IMR-90 (cell line): ENCODE results near the gene NPB. TPM values are rescaled to one million over a fixed set of nuclear protein-coding genes. Genes with fewer than 3 reads are reported as not detected.

Experiments
- ATAC-seq: fragments of 200-7000 bp; cut with Tn5 transposase; 2 replicates; pipeline ENCODE4 v1.9.1; 2020; ENCODE audit warnings: low read depth, mild to moderate bottlenecking, moderate library complexity
- BruUV-seq: library from RNA; stranded (reverse); fragments of 400-500 nt; replicated peaks from 2 replicates; lab custom pipeline; 2021; lab: Mats Ljungman, UMichigan
- CTCF ChIA-PET: fragments of 300-600 bp; formaldehyde crosslinking; extraction: SDS; loops from one replicate; lab custom pipeline; 2021; ENCODE audit warnings: antibody characterized with exemption; lab: Yijun Ruan, JAX
- POLR2A ChIA-PET: fragments of 300-600 bp; sonication (Branson Sonifier 250); formaldehyde crosslinking; loops from one replicate; lab custom pipeline; 2022; ENCODE audit warnings: antibody characterized with exemption; ENCODE audit not compliant: unreplicated experiment; lab: Charles Lee
- DNase-seq: peaks from one replicate; pipeline ENCODE4 v3.0.0; 2013
- H2AFZ ChIP-seq: replicated peaks from 2 replicates; pipeline ENCODE3; 2013; ENCODE audit warnings: low read length, mild to moderate bottlenecking; ENCODE audit not compliant: poor library complexity
- H2AK5ac ChIP-seq: 2 replicates; pipeline ENCODE4 v1.6.1; 2013; ENCODE audit warnings: low read depth, low read length, inconsistent platforms
- H2AK9ac ChIP-seq: replicated peaks from 2 replicates; pipeline ENCODE3; 2013; ENCODE audit warnings: mild to moderate bottlenecking, low read depth, low read length, moderate library complexity; ENCODE audit not compliant: poor library complexity
- H2BK120ac ChIP-seq: 2 replicates; pipeline ENCODE4 v1.6.1; 2013; ENCODE audit warnings: low read depth, low read length, inconsistent platforms
- H2BK15ac ChIP-seq: 3 replicates; pipeline ENCODE4 v1.6.1; 2013; ENCODE audit warnings: low read depth, low read length, inconsistent platforms
- H2BK20ac ChIP-seq: 2 replicates; pipeline ENCODE4 v1.6.1; 2013; ENCODE audit warnings: low read depth, mild to moderate bottlenecking, inconsistent platforms, low read length, moderate library complexity
- H2BK5ac ChIP-seq: 2 replicates; pipeline ENCODE4 v1.6.1; 2013; ENCODE audit warnings: mild to moderate bottlenecking, low read depth, low read length, inconsistent platforms; ENCODE audit not compliant: poor library complexity, severe bottlenecking
- H3K14ac ChIP-seq: replicated peaks from 2 replicates; pipeline ENCODE4 v1.6.1; 2013; ENCODE audit warnings: low read depth, low read length, inconsistent platforms
- H3K18ac ChIP-seq: 2 replicates; pipeline ENCODE4 v1.6.1; 2013; ENCODE audit warnings: low read depth, low read length, control low read depth
- H3K23ac ChIP-seq: 2 replicates; pipeline ENCODE4 v1.6.1; 2013; ENCODE audit warnings: low read depth, low read length, inconsistent platforms
- H3K27ac ChIP-seq: 2 replicates; pipeline ENCODE4 v1.5.1; 2013; ENCODE audit warnings: mild to moderate bottlenecking, control low read depth, low read length; ENCODE audit not compliant: insufficient read depth
- H3K27me3 ChIP-seq: 2 replicates; pipeline ENCODE4 v1.6.1; 2013; ENCODE audit warnings: low read length; ENCODE audit not compliant: control insufficient read depth, insufficient read depth
- H3K36me3 ChIP-seq: 2 replicates; pipeline ENCODE4 v1.6.1; 2013; ENCODE audit warnings: low read length, mixed read lengths; ENCODE audit not compliant: control insufficient read depth, insufficient read depth
- H3K4ac ChIP-seq: 2 replicates; pipeline ENCODE4 v1.6.1; 2013; ENCODE audit warnings: low read depth, low read length, inconsistent platforms
- H3K4me1 ChIP-seq: 2 replicates; pipeline ENCODE4 v1.6.1; 2013; ENCODE audit warnings: low read length, mixed read lengths; ENCODE audit not compliant: control insufficient read depth, insufficient read depth
- H3K4me2 ChIP-seq: 2 replicates; pipeline ENCODE4 v1.6.1; 2013; ENCODE audit warnings: low read depth, mild to moderate bottlenecking, control low read depth, low read length, moderate library complexity
- H3K4me3 ChIP-seq: 2 replicates; pipeline ENCODE4 v1.5.1; 2013; ENCODE audit warnings: low read depth, mild to moderate bottlenecking, control low read depth, low read length, moderate library complexity; ENCODE audit not compliant: insufficient read depth
- H3K56ac ChIP-seq: 2 replicates; pipeline ENCODE4 v1.6.1; 2013; ENCODE audit warnings: low read length, inconsistent platforms; ENCODE audit not compliant: insufficient read depth; ENCODE audit errors: extremely low read depth
- H3K79me1 ChIP-seq, 2 experiments: 2 replicates each; pipeline ENCODE4 v1.6.1; 2013; ENCODE audit warnings: low read length in 2 of 2, inconsistent platforms in 1 of 2, low read depth in 1 of 2
- H3K9ac ChIP-seq: 2 replicates; pipeline ENCODE4 v1.6.1; 2013; ENCODE audit warnings: low read depth, low read length, control low read depth
- H3K9me1 ChIP-seq: 2 replicates; pipeline ENCODE4 v1.6.1; 2013; ENCODE audit warnings: low read length, inconsistent platforms; ENCODE audit not compliant: insufficient read depth
- H3K9me3 ChIP-seq: 2 replicates; pipeline ENCODE4 v1.6.1; 2013; ENCODE audit warnings: low read length; ENCODE audit not compliant: control insufficient read depth, insufficient read depth
- H4K20me1 ChIP-seq: 2 replicates; pipeline ENCODE4 v1.6.1; 2013; ENCODE audit warnings: low read length, inconsistent platforms; ENCODE audit not compliant: insufficient read depth
- H4K5ac ChIP-seq: 2 replicates; pipeline ENCODE4 v1.6.1; 2013; ENCODE audit warnings: mild to moderate bottlenecking, low read depth, low read length, control low read depth
- H4K8ac ChIP-seq, 2 experiments: 2 replicates each; pipeline ENCODE4 v1.6.1; 2013; ENCODE audit warnings: low read depth in 2 of 2, low read length in 2 of 2, control low read depth in 1 of 2, inconsistent platforms in 1 of 2
- H4K91ac ChIP-seq: 2 replicates; pipeline ENCODE4 v1.6.1; 2013; ENCODE audit warnings: low read depth, low read length, inconsistent platforms; ENCODE audit not compliant: insufficient read depth
- BHLHE40 ChIP-seq: fragments of 150-350 bp; IDR thresholded peaks from 2 replicates; pipeline ENCODE4 v1.6.1; 2016; ENCODE audit warnings: mild to moderate bottlenecking, low read depth, low read length
- RCOR1 ChIP-seq: IDR thresholded peaks from 2 replicates; pipeline ENCODE4 v1.6.1; 2012; ENCODE audit warnings: mild to moderate bottlenecking, low read length, improper control_type of control experiment; ENCODE audit not compliant: insufficient replicate concordance
- WGBS, 2 experiments: methylation state at CpG; one replicate each; pipeline versions ENCODE4 v1.1.5 to v1.1.7; 2013; ENCODE audit warnings: missing lambda C conversion rate in 2 of 2; ENCODE audit not compliant: insufficient read length in 1 of 2; ENCODE audit errors: extremely low coverage in 2 of 2; 5-methylcytosine and 5-hydroxymethylcytosine counted together
- dilution Hi-C: fragments of 300-500 bp; cut with HindIII; formaldehyde crosslinking; loops from one replicate; pipeline ENCODE4 v1.14.3; 2018; ENCODE audit warnings: low sequenced_read_pairs; ENCODE audit not compliant: unreplicated experiment
- in situ Hi-C: fragments of 300-500 bp; cut with MboI; formaldehyde crosslinking; loops from 3 replicates; pipeline ENCODE4 v1.14.3; 2019; ENCODE audit warnings: low sequenced_read_pairs, inconsistent platforms, mixed read lengths
- intact Hi-C: fragments of 100-400 bp; cut with micrococcal nuclease; formaldehyde crosslinking; loops from 2 replicates; pipeline ENCODE4 v1.10.0; 2022
- polyA plus RNA-seq, 3 experiments: library from polyadenylated mRNA; depleted of rRNA; stranded (reverse); fragments of >200 nt; gene quantifications; 2 replicates each; pipeline ENCODE4 v1.2.3, GENCODE V29; 2012; ENCODE audit warnings: low replicate concordance in 1 of 3
- total RNA-seq: library from RNA; depleted of rRNA; stranded (reverse); fragments of >200 nt; gene quantifications from 2 replicates; pipeline ENCODE4 v1.2.3, GENCODE V29; 2012

NPB gene
- total and polyA plus RNA-seq, 2 of the 4 experiments (the other 2 are of a cell fraction), result 0.51 TPM; not detected in 1

GRCh38 chr17:81907219-81908145 is 5.4 kb downstream of the NPB start:
- H4K20me1 ChIP-seq, result peaks cover 14% of the 10 kb centered on the region
- 97% methylated on average over 4 of the region's 26 CpGs; no CpG with 5 or more reads in 1 of the 2 experiments for WGBS, 2 experiments
- no peak overlapping the region for H3K4ac ChIP-seq
- H3K4me3 ChIP-seq, result no peak overlapping the region
- no peak overlapping the region for H2AK9ac ChIP-seq
- peaks cover 0 to 15% of the 10 kb centered on the region in 2 experiments; a peak in 2 of 4 replicates for H3K79me1 ChIP-seq
- no peaks in the 10 kb centered on the region for H3K27me3 ChIP-seq
- no peak overlapping the region for H3K56ac ChIP-seq
- ATAC-seq, result no peak
- no peak overlapping the region for H3K23ac ChIP-seq
- H3K14ac ChIP-seq, result no peak overlapping the region
- no peak overlapping the region for H2BK20ac ChIP-seq
- no peak overlapping the region for H2AFZ ChIP-seq
- no peak overlapping the region for H2AK5ac ChIP-seq
- dilution Hi-C loops (no loop called here), in situ Hi-C loops (no loop called here), intact Hi-C loops (no loop called here)
- H3K9ac ChIP-seq, result no peak overlapping the region
- CTCF ChIA-PET, result no interaction called here
- H3K18ac ChIP-seq, result no peak overlapping the region
- H2BK120ac ChIP-seq, result no peak overlapping the region
- H2BK5ac ChIP-seq, result no peak overlapping the region
- H3K27ac ChIP-seq, result no peak overlapping the region
- POLR2A ChIA-PET, result no interaction called here
- no peak overlapping the region for H4K5ac ChIP-seq
- no peak overlapping the region for H2BK15ac ChIP-seq
- H4K91ac ChIP-seq, result no peak overlapping the region
- no peaks in the 10 kb centered on the region for H3K9me3 ChIP-seq
- TF ChIP-seq BHLHE40 (no peak), RCOR1 (no peak)
- DNase-seq, result no peak
- BruUV-seq, result no TSS peak
- no peak overlapping the region for H4K8ac ChIP-seq
- peaks cover 20% of the 10 kb centered on the region; the same call in 1 of the 2 replicates for H3K36me3 ChIP-seq
- 0 out of 2 replicates have a peak, but pooled peaks cover 4% of the 10 kb centered on the region for H3K9me1 ChIP-seq
- peaks cover 5% of the 10 kb centered on the region for H3K4me1 ChIP-seq
- no peak overlapping the region for H3K4me2 ChIP-seq
